GM19438 (cell line): ENCODE results near the gene DCPS.
"Not testable (repeated sequence)": the region's sequence is repeated elsewhere in the genome, so short reads cannot be mapped to it uniquely, and the experiment has no call there.

Experiments used
- ATAC-seq: cut with Tn5 transposase; IDR thresholded peaks from one replicate; pipeline ENCODE4 v1.9.1; 2021; ENCODE audit warnings: low read depth; ENCODE audit not compliant: unreplicated experiment

Gene DCPS

DNA sequence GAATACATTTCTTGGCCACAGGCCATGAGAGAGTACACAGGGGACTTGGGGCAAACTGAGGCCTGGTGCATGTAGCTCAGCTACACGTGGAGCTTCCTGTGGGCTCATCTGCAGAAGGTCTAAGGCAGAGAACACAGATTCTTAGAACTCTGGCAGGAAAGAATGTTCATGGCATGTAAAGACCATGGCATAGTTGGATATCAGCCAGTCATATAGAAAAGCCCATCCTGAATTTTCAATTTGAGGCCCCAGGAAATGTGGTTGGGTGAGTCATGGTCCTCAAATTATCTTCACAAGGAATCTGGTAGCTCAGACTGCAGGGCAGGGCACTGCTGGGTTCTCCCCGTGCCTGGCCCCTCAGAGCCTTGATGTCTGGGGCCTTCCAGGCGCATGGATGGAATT lies 37.9 kb downstream of the DCPS start:
- ATAC-seq = no peak

GRCh38 chr11:126343051-126343450 lies 39.2 kb downstream of the DCPS start:
- ATAC-seq = no peak

DNA sequence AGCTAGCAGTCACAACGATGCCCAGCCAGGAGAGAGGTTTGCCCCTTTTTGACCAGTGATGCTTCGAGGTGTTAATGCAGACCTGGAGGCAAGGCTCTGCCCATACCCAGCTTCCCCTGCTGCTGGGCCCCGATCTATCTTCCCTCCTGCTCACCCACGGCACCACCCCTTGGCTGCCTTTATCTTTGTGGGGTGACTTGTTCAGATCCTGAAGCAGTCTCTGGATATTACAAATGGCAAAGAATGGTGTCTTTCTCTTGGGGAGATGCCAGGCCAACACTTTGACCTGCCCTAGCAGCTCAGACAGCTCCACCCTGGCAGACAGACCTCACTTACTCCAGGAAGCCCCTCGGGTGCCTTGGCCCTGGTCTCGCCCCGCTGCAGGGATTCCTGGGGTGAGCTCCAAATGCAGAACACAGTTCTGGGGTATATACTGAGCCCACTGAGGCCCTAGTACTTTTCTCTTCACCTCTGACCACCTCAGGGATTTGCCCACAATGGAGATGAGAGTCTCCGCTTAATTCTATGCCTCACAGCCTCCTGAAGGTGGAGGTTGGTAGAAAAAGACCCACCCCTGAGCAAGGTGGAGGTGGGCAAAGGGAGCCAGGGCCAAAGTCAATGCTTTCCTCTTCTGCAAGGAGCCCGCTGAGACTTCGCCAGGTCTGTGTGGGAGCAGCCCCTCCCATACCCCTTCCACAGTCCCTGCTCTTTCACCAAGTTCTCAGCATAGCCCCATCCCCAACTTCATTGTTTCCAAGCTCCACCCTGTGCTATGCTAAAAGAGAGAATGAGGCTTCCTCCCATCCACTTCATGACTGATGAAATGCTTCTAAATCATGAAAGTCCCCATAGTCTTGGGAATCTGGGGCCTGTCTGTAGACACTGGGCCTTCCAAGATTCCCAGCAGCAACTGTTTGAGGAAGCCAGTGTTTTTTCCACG lies 40.6 kb downstream of the DCPS start:
- ATAC-seq = no peak

DNA sequence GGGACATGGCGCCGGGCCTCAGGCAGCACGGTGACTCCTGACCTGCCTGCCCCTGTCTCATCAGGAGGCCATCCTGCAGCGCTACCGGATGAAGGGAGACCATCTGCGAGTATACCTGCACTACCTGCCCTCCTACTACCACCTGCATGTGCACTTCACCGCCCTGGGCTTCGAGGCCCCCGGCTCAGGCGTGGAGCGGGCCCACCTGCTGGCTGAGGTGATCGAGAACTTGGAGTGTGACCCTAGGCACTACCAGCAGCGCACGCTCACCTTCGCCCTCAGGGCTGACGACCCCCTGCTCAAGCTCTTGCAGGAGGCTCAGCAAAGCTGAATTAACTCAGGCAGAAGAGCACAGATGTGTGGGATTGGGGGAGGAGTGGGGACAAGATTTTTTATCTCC lies 41.4 kb downstream of the DCPS start:
- no peak for ATAC-seq

- ATAC-seq = no peak
Measured at GRCh38 chr11:126345759-126346585, 42.1 kb downstream of the DCPS start.

GRCh38 chr11:126346586-126346940 lies 42.7 kb downstream of the DCPS start:
- ATAC-seq = no peak

GRCh38 chr11:126346946-126347345 lies 43.1 kb downstream of the DCPS start:
- ATAC-seq = not testable (repeated sequence)

DNA sequence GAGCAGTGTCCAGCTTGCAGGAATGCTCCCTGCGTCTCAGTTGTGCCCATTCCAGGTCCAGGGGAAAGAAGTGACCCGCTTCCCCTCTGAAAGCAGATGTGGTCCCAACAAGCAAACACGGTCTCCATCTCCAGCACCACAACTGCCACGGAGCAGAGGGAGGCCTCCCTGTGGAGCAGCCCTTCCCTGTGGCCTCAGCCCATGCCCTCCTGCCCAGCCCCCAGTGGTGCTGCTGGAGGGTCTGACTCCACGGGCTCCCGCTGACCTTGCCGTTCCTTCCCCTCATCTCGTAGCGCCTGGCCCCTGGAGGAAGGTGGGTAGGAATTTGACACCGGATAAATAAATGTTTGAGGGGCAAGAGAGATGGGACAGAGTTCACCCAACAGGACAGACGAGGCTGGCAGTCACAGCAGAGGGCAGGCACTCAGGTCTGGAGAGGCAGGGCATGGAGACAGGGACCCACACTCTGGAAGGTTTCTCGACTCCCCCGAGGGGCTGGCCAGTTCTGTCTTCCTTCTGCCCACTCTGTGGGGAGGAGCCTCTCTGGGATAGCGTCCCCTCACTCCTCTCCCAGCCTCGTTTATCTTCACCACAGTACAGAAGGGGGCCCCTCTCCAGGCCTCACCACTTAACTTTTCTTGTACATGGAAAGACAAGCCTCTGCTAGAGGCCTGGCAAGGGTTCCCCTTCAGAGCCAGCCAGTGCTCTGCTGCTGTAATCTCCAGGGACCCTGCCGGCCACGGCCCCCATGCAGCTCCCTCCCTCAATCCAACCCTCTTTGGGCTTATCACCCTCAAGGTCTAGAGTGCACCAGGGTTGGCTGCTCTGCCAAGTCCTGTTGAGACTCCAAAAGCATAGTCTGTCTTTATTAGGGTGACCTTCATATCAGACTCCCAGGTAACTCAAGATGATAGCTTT lies 44.1 kb downstream of the DCPS start:
- ATAC-seq = no peak

GRCh38 chr11:126348806-126349582 lies 45.1 kb downstream of the DCPS start:
- ATAC-seq = no peak

DNA sequence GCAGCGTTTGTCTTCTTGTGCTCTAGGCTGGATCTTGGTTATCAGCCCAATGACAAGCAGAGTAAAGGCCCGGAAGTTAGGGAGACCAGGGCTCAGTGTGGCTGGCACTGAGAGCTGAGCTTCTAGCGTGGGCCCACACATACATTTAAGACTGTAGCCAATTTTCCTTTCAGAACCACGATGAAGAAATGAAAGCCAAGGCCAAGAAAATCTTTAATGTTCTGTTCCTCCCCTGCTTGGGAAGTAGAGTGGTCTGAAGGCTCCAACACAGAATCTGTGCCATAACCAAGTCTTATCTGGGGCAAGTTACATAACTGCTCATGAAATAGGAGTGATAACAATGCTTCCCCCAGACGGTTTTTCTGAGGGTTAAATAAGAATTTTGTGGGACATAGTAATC lies 47.0 kb downstream of the DCPS start:
- ATAC-seq = no peak

- no peak for ATAC-seq
Measured at GRCh38 chr11:126352163-126352562, 48.3 kb downstream of the DCPS start.

DNA sequence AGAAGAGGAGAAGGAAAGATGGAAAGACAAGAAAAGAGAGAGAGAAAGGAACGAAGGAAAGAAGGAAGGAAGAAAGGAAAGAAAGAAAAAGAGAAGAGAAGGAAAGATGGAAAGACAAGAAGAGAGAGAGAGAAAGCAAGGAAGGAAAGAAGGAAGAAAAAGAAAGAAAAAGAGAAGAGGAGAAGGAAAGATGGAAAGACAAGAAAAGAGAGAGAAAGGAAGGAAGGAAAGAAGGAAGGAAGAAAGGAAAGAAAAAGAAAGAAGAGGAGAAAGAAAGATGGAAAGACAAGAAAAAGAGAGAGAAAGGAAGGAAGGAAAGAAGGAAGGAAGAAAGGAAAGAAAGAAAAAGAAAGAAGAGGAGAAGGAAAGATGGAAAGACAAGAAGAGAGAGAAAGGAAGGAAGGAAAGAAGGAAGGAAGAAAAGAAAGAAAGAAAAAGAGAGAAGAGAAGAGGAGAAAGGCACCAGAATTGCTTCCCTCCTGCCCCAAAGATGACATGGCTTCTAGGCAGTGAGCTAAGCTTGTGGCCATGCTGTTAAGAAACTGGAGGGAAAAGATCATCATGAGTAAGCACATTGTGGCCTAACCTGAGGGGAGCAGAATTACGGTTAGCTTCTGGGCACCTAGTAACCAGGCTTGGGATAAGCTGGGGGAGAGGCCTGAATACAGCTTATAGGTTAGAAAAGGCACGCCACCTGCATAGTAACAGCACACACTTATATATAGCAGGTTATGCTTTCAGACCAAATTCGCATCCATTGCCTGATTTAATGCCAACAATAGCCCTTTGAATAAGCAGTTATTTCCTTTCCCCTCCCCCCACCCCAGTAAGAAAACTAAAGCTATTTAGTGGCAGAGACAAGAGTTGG lies 49.3 kb downstream of the DCPS start:
- ATAC-seq = no peak

DNA sequence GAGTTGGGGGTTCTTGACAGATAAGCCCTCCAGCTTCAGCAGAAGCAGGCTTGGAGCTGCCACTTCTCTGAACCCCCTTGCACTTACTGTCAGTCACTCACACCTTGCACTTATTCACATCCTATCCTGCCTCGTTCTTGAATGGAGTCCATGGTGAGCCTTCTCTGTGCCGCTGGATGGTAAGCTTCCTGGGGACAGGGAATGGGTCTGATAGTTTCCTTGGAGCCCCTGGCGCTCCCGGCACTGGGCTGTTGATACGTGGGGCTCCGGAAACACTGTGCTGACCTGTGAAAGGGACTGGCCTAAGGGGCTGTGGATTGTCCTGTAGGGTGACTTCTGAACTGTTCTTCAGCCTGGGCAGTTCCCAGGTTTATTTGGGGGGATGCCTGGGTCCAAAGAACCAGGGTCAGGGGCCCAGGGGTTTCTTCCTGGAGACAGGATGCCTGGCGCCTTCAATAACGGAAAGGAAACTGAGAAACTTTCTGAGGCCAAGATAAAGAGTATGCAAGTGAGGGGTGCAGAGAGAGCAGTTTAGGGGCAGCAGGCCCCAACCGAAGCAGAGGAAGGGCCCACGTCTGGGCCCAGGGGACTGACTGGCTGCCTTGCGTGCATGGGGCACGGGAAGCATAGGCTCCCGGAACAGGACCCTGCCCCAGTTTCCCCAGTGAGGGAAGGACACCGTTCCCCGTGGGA lies 50.9 kb downstream of the DCPS start:
- peak; percentile 53 for ATAC-seq

GRCh38 chr11:126355324-126355925 lies 51.6 kb downstream of the DCPS start, which contains the start of gene ST3GAL4:
TSS of gene ST3GAL4 (plus strand) at chr11:126355686. CDS start at chr11:126406156, 50,470 bp downstream.
- peak; percentile 57 for ATAC-seq

- peak; percentile 4 for ATAC-seq
Measured at GRCh38 chr11:126355926-126356897, 52.4 kb downstream of the DCPS start.

GRCh38 chr11:126357055-126357962 lies 53.4 kb downstream of the DCPS start:
- no peak for ATAC-seq
